GM21515 (cell line): ENCODE results near the gene HEPACAM2.
A peak's percentile ranks its signal among the peaks of the same experiment; 100 is the strongest.

Source experiments
- ATAC-seq: cut with Tn5 transposase; IDR thresholded peaks from one replicate; pipeline ENCODE4 v1.9.1; 2021; ENCODE audit not compliant: unreplicated experiment

Gene HEPACAM2

DNA sequence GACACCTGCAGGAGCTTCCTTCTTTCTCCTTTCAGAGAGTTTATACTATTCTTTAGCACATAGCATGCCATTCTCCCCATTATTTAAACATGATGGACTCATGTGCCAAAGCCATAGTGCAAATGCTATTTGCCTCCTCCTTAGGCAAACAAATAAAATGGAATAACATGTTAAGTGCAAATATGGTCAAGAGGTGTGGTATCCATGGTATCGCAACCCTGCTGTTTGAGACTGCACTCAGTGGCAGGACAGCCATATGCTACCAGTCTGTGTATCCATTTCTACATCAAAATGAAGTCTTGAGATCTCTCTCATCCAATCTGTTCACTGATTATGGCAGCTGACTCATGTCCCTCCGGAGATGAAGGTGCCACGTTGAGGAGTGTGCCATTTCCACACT is 22.8 kb downstream of the HEPACAM2 start:
- ATAC-seq = no peak

GRCh38 chr7:93202594-93203250 is 23.5 kb downstream of the HEPACAM2 start:
- no peak for ATAC-seq

- ATAC-seq = no peak
These were observed 27.8 kb downstream of the HEPACAM2 start for GRCh38 chr7:93198472-93198871.

DNA sequence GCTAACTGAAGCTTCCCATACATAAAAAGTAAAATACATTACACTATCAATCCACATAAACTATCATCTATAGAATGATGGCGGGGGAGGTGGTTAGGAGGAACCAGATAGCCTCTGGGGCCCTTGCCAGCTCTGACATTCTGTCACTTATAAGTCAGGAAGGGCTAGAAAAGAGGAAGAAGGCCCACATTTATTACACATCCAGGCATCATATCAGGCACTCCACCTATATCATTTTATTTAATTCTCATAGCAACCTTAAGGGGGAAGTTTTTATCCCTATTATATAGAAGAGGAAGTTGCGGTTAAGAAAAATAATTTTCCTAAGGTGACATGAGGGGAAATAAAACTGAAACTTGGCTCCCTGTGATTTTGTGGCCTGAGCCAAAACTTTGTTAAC is 29.9 kb downstream of the HEPACAM2 start:
- no peak for ATAC-seq

- no peak for ATAC-seq
These were observed 31.9 kb downstream of the HEPACAM2 start for GRCh38 chr7:93194386-93194785.

DNA sequence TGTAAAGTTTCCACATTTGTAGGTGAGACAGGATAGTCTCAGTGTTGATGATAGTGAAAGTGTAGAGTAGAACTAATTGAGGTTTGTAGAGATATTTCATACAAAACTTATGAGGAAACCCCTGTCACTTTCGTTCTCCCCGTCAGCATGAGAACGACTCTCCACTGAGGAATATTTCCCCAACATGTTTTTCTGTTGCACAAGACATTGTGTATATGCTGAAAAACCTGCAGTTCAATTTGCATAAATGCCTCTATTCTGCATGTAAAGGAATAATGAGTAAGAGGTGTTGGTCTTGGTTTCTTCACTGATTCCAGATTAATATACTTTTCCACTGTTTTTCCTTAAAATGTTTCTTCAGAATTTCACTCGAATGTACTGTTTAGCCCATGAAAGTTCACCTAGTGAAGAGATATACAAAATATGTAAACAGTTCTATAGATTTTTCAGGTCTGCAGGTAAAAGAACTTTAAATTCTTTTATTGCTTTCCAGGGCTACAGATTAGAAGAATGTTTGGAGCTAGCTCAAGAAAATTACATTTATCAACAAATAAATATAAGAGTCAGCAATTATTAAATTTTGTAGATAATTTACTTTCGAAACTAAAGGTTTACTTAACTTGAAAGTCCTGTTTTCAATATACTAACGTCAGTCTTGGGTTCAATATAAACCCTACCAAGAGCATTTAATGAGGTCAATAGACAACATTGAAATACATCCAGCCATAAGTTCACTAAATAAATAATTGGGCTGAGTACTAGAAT is 37.2 kb downstream of the HEPACAM2 start:
- no peak for ATAC-seq

DNA sequence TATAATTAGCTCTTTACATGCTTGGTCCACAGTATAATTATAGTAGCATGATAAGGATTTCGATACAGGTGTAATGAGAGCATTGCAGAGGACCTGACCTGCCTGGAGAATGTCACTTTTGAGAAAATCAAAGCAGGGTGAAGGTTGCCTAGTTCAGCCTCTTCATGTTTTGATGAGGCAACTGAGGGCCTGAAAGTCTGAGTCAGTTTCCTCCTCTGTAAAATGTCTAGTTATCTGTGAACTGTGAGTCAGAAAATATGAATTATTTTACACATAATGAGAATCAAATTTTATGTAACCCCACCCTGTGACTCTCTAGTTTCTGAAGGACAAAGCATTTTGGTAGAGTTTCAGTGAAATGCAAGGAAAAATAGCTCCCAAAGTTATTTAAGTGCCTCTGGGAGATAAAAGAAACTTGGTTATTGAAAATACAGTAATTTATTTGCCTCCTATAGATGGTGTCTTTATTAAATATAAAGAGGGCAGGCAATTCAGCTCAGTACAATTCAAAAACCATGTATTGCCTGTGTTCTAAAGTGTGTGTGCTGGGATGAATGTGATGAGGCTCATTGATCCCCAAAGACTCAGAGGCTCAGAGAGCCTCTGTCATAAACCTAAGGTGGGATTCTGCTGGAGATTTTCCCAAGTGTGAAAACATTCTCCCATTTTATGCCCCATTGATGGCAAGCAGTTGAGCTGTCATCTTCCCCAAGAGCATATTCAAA is 40.8 kb downstream of the HEPACAM2 start:
- no peak for ATAC-seq

- ATAC-seq = no peak
These were observed 47.1 kb downstream of the HEPACAM2 start for GRCh38 chr7:93179173-93179572.

DNA sequence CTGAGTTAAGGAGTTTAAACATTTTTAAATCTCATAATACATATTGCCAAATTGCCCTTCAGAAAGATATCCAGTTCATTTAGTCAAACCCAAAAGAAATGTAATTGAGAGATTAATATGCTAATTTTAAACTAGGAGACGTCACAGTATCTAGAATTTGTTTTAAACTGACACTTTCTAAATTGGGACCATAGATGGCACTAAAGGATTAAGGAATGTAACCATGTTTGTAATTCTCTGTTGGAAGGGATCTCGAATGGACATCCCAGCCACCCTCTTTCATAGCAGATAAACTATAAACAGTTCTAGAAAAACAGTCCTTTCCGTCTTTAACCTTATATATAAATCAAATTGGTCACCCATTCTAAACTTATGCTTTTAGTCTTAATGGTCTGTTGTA is 48.1 kb downstream of the HEPACAM2 start:
- ATAC-seq = no peak

GRCh38 chr7:93176992-93177580 is 49.2 kb downstream of the HEPACAM2 start:
- ATAC-seq = no peak

GRCh38 chr7:93175219-93175618 is 51.0 kb downstream of the HEPACAM2 start:
- no peak for ATAC-seq

DNA sequence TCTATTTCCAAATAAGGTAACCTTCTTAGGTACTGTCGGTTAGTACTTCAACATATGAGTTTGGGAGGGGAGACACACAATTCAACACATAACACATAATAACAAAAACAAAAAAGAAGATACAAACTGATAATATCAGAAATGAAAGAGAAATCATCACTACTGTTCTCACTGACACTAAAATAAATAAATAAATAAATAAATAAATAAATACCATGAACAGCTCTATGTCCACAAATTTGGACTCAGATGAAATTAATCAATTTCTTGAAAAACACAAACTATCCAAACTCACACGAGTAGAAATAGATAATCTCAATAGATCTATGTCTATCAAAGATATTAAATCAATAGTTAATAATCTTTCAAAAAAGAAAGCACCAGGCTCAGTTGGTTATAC is 53.6 kb downstream of the HEPACAM2 start:
- no peak for ATAC-seq

- ATAC-seq = no peak
These were observed 54.6 kb downstream of the HEPACAM2 start for GRCh38 chr7:93171606-93172226.

- peak; percentile 97 for ATAC-seq
These were observed 60.8 kb downstream of the HEPACAM2 start for GRCh38 chr7:93165447-93165846.

DNA sequence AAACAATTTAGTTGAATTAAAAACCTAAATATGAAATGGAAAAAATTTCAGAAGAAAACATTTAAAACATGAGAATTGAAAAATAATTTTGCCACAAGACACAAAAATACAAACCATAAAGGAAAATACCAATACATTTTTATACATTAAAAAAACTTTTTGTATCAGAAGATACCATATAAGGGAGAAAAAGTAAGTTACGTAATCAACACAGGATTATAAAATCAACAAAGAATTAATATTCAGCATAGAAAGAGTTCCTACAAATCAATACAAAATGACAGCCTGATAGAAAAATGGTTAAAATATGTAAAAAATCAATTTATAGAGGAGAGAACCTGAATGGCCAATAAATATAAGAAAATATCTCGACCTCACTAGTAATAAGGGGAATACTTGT is 61.5 kb downstream of the HEPACAM2 start:
- no peak for ATAC-seq

- no peak for ATAC-seq
These were observed 65.0 kb downstream of the HEPACAM2 start for GRCh38 chr7:93161181-93161762.

DNA sequence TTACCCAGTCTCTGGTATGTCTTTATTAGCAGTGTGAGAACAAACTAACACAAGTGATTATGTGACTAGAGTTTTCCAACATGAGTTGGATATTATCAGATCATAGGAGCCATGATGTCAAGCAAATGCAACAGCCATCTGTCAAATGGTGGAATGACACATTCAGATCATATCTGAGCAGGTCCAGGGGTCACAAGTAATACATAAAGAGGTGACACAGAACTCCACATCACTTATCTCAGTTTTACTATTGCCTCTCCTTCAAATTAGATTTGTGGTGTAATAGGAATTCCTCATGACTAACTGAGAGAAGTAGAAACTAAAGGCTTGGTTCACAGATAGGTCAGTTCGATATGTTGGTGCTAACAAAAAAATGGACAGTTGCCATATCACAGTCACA is 65.9 kb downstream of the HEPACAM2 start:
- no peak for ATAC-seq

DNA sequence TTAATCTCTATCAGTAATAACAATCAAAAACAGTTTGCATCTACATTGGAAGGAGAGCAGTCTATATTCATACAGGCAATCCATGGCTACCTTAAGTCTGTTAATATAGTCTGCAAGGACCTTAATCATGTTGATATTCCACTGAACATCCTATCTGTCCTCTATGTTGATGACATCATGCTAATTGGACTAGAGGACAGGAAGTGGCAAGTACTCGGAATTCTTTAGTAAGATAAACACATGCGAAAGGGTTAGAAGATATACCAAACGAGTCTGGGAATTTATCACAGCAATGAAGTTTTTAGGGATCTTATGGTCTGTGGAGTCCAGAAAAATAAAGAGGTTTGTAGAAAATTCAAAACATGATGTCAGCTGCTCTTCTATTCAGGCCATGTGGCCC is 66.8 kb downstream of the HEPACAM2 start:
- ATAC-seq = no peak

DNA sequence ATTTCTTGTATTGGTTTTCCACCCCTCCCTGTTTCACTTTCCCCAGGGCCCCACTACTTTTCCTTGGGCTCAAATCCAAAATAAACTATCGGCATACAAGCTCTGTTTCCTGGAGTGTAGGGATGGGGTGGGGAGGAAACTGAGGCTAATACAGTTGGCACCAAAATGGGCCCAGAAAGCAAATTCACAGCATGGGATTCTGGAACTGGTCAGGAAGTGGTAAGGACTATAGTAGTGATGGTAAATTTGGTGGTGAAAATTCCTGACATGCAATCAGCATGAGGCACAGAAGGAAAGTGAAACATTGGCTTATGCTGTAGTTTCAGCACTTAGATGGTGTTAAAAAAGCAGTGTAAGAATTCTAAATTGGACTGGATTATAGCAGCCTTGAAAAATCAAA is 69.4 kb downstream of the HEPACAM2 start:
- ATAC-seq = no peak

- ATAC-seq = no peak
These were observed 76.0 kb downstream of the HEPACAM2 start for GRCh38 chr7:93150200-93150835.
